Neural cell (in vitro differentiated cells): ENCODE results near the gene DYNLT5. TPM values are rescaled to one million over a fixed set of nuclear protein-coding genes. Genes with fewer than 3 reads are reported as not detected.
A peak's percentile ranks its signal among the peaks of the same experiment; 100 is the strongest.

Experiments used
- H2AFZ ChIP-seq: fragments of 200-600, 300-800 bp; sonication (generic), shearing (Covaris generic); 2 replicates; pipeline ENCODE4 v1.6.0; 2014; ENCODE audit warnings: low read depth, mild to moderate bottlenecking, antibody characterized with exemption, low read length, moderate library complexity
- H3F3A ChIP-seq: fragments of 200-600 bp; shearing (Covaris generic); 2 replicates; pipeline ENCODE4 v1.6.1; 2016; ENCODE audit warnings: mild to moderate bottlenecking, moderate library complexity, mixed read lengths, antibody characterized with exemption, low read length; ENCODE audit not compliant: insufficient read depth, poor library complexity, severe bottlenecking
- H3K27ac ChIP-seq: fragments of 200-600, 300-800 bp; sonication (generic), shearing (Covaris generic); 2 replicates; pipeline ENCODE4 v1.5.1; 2014; ENCODE audit warnings: mild to moderate bottlenecking, low read length, moderate library complexity
- H3K27me3 ChIP-seq: fragments of 300-800, 200-600 bp; sonication (generic), shearing (Covaris generic); 2 replicates; pipeline ENCODE4 v1.6.0; 2014; ENCODE audit warnings: mild to moderate bottlenecking, low read depth, low read length, moderate library complexity; ENCODE audit not compliant: insufficient read depth
- H3K36me3 ChIP-seq: fragments of 300-800, 200-600 bp; sonication (generic), shearing (Covaris generic); 2 replicates; pipeline ENCODE4 v1.5.1; 2014; ENCODE audit warnings: mild to moderate bottlenecking, antibody characterized with exemption, low read length, moderate library complexity; ENCODE audit not compliant: insufficient read depth
- H3K4me2 ChIP-seq: fragments of 300-800, 200-600 bp; sonication (generic), shearing (Covaris generic); 2 replicates; pipeline ENCODE4 v1.6.0; 2014; ENCODE audit warnings: mild to moderate bottlenecking, low read length
- H3K4me3 ChIP-seq: fragments of 300-800, 200-600 bp; sonication (generic), shearing (Covaris generic); 2 replicates; pipeline ENCODE4 v1.5.1; 2014; ENCODE audit warnings: mild to moderate bottlenecking, low read length, moderate library complexity
- H3K79me2 ChIP-seq: fragments of 200-600 bp; shearing (Covaris generic); replicated peaks from 2 replicates; pipeline ENCODE4 v1.6.0; 2014; ENCODE audit warnings: mild to moderate bottlenecking, low read length, moderate library complexity; ENCODE audit not compliant: insufficient read depth
- H3K9ac ChIP-seq: fragments of 300-800, 200-600 bp; sonication (generic), shearing (Covaris generic); 2 replicates; pipeline ENCODE4 v1.6.1; 2016; ENCODE audit warnings: mild to moderate bottlenecking, low read length, mixed read lengths
- H3K9me2 ChIP-seq: fragments of 200-600 bp; shearing (Covaris generic); 2 replicates; pipeline ENCODE4 v1.6.1; 2016; ENCODE audit warnings: mild to moderate bottlenecking, low read length, mixed read lengths; ENCODE audit not compliant: insufficient read depth
- H3K9me3 ChIP-seq: fragments of 200-600, 300-800 bp; sonication (generic), shearing (Covaris generic); 2 replicates; pipeline ENCODE4 v1.6.1; 2016; ENCODE audit warnings: mild to moderate bottlenecking, mixed run types, low read length, moderate library complexity, mixed read lengths
- H4K20me1 ChIP-seq: fragments of 200-600 bp; shearing (Covaris generic); 2 replicates; pipeline ENCODE4 v1.6.1; 2016; ENCODE audit warnings: mild to moderate bottlenecking, mixed run types; ENCODE audit not compliant: insufficient read depth
- EP300 ChIP-seq: fragments of 450-650 bp; conservative IDR thresholded peaks from 2 replicates; pipeline ENCODE4 v1.6.1; 2014; ENCODE audit warnings: antibody characterized with exemption, mild to moderate bottlenecking, moderate library complexity; ENCODE audit not compliant: poor library complexity, severe bottlenecking
- EZH2 ChIP-seq: fragments of 200-600, 300-800 bp; shearing (Covaris generic), sonication (generic); IDR thresholded peaks from 2 replicates; pipeline ENCODE4 v1.6.1; 2014; ENCODE audit warnings: antibody characterized with exemption, low read length, borderline replicate concordance, mild to moderate bottlenecking; ENCODE audit not compliant: insufficient read depth, poor library complexity, severe bottlenecking
- MXI1 ChIP-seq: fragments of 450-650 bp; conservative IDR thresholded peaks from 2 replicates; pipeline ENCODE4 v1.6.1; 2014; ENCODE audit warnings: antibody characterized with exemption, mild to moderate bottlenecking; ENCODE audit not compliant: poor library complexity, severe bottlenecking
- POLR2AphosphoS5 ChIP-seq: IDR thresholded peaks from 2 replicates; pipeline ENCODE4 v1.6.1; 2012
- RAD21 ChIP-seq: fragments of 450-650 bp; conservative IDR thresholded peaks from 2 replicates; pipeline ENCODE4 v1.6.1; 2014; ENCODE audit warnings: antibody characterized with exemption, mild to moderate bottlenecking, moderate library complexity
- SMC3 ChIP-seq: fragments of 450-650 bp; conservative IDR thresholded peaks from 2 replicates; pipeline ENCODE4 v1.6.1; 2014; ENCODE audit warnings: antibody characterized with exemption, mild to moderate bottlenecking, moderate library complexity; ENCODE audit not compliant: poor library complexity
- TAF1 ChIP-seq: IDR thresholded peaks from 2 replicates; pipeline ENCODE4 v1.6.1; 2012; ENCODE audit warnings: low read depth
- polyA plus RNA-seq: library from polyadenylated mRNA; depleted of rRNA; stranded (reverse); fragments of >200 nt; gene quantifications from 2 replicates; pipeline ENCODE4 v1.2.3, GENCODE V29; 2014
- TF ChIP-seq, protein P1 (sequence below): IDR thresholded peaks from 2 replicates; pipeline ENCODE4 v1.6.1; 2012; ENCODE audit warnings: borderline replicate concordance
- TF ChIP-seq, protein P2 (sequence below): fragments of 450-650 bp; IDR thresholded peaks from 2 replicates; pipeline ENCODE4 v1.5.1; 2014; ENCODE audit warnings: antibody characterized with exemption, mild to moderate bottlenecking, moderate library complexity; ENCODE audit not compliant: poor library complexity, severe bottlenecking

Gene DYNLT5
- polyA plus RNA-seq, 1 donor from 2014 or later: not detected

DNA sequence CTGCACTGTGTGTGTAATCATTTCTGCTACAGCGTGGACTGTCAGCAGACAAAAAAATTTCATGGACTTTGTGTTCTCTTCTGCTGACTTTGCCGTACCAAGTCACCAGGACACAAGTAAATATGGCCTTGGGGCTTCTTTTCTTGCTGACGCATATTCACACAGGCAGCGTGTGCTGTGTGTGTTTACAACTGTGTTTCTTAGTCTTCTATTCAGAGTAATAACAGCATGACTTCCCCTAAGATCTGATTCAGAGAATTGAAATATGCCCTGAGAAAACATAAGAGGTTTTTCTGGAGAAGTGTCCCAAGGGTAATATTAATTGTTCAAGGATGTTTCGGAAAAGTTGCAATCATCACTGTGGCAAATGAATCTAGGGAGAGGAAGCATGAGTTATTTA is 47.1 kb upstream of the DYNLT5 start:
- no peak overlapping the region for H3K27ac ChIP-seq
- TF ChIP-seq MXI1 (no peak), EP300 (no peak), TAF1 (no peak), SMC3 (no peak), EZH2 (no peak), RAD21 (no peak), POLR2AphosphoS5 (no peak)
- TF ChIP-seq, protein P1, sequence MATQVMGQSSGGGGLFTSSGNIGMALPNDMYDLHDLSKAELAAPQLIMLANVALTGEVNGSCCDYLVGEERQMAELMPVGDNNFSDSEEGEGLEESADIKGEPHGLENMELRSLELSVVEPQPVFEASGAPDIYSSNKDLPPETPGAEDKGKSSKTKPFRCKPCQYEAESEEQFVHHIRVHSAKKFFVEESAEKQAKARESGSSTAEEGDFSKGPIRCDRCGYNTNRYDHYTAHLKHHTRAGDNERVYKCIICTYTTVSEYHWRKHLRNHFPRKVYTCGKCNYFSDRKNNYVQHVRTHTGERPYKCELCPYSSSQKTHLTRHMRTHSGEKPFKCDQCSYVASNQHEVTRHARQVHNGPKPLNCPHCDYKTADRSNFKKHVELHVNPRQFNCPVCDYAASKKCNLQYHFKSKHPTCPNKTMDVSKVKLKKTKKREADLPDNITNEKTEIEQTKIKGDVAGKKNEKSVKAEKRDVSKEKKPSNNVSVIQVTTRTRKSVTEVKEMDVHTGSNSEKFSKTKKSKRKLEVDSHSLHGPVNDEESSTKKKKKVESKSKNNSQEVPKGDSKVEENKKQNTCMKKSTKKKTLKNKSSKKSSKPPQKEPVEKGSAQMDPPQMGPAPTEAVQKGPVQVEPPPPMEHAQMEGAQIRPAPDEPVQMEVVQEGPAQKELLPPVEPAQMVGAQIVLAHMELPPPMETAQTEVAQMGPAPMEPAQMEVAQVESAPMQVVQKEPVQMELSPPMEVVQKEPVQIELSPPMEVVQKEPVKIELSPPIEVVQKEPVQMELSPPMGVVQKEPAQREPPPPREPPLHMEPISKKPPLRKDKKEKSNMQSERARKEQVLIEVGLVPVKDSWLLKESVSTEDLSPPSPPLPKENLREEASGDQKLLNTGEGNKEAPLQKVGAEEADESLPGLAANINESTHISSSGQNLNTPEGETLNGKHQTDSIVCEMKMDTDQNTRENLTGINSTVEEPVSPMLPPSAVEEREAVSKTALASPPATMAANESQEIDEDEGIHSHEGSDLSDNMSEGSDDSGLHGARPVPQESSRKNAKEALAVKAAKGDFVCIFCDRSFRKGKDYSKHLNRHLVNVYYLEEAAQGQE: no peak
- TF ChIP-seq, protein P2, sequence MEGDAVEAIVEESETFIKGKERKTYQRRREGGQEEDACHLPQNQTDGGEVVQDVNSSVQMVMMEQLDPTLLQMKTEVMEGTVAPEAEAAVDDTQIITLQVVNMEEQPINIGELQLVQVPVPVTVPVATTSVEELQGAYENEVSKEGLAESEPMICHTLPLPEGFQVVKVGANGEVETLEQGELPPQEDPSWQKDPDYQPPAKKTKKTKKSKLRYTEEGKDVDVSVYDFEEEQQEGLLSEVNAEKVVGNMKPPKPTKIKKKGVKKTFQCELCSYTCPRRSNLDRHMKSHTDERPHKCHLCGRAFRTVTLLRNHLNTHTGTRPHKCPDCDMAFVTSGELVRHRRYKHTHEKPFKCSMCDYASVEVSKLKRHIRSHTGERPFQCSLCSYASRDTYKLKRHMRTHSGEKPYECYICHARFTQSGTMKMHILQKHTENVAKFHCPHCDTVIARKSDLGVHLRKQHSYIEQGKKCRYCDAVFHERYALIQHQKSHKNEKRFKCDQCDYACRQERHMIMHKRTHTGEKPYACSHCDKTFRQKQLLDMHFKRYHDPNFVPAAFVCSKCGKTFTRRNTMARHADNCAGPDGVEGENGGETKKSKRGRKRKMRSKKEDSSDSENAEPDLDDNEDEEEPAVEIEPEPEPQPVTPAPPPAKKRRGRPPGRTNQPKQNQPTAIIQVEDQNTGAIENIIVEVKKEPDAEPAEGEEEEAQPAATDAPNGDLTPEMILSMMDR: no peak

DNA sequence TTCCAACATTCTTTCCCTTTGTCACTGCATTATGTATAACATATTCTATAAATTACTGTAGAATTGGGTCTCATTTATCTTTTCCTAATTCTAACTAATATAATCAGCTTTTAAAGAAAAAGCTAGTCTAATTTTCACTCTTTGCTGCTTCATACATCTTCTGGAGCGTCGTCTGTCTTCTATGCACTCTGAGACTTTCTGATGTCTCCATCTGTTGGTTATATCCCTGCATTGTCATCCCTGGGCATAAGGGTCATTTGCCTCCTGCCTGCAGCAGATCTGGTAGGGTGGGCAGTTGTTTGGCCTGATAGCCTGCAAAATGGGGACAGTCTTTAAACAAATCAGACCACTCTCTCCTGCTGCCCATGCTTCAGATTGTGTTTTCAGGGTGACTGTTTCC is 40.8 kb upstream of the DYNLT5 start:
- Histone ChIP-seq H3K9me3 (no peaks in the 10 kb centered on the region), H3K9ac (no peak overlapping the region), H3K4me2 (no peak overlapping the region), H4K20me1 (no peaks in the 10 kb centered on the region), H3K36me3 (no peaks in the 10 kb centered on the region), H3K79me2 (no peaks in the 10 kb centered on the region), H3F3A (no peaks in the 10 kb centered on the region), H3K4me3 (no peak overlapping the region), H2AFZ (no peak overlapping the region), H3K27me3 (no peaks in the 10 kb centered on the region), H3K27ac (no peak overlapping the region), H3K9me2 (no peaks in the 10 kb centered on the region)
- TF ChIP-seq RAD21 (peak; percentile 9), EZH2 (no peak)

More for the DNA sequence above, 47.1 kb upstream of the DYNLT5 start:
- H3K79me2 ChIP-seq: no peaks in the 10 kb centered on the region
- no peaks in the 10 kb centered on the region for H3K9me2 ChIP-seq
- no peak overlapping the region for H3K4me3 ChIP-seq
- no peaks in the 10 kb centered on the region for H4K20me1 ChIP-seq
- peaks cover 5% of the 10 kb centered on the region for H3F3A ChIP-seq
- no peaks in the 10 kb centered on the region for H3K9me3 ChIP-seq
- no peaks in the 10 kb centered on the region for H3K36me3 ChIP-seq
- no peak overlapping the region for H3K4me2 ChIP-seq
- no peak overlapping the region for H2AFZ ChIP-seq
- no peaks in the 10 kb centered on the region for H3K27me3 ChIP-seq
- no peak overlapping the region for H3K9ac ChIP-seq

DNA sequence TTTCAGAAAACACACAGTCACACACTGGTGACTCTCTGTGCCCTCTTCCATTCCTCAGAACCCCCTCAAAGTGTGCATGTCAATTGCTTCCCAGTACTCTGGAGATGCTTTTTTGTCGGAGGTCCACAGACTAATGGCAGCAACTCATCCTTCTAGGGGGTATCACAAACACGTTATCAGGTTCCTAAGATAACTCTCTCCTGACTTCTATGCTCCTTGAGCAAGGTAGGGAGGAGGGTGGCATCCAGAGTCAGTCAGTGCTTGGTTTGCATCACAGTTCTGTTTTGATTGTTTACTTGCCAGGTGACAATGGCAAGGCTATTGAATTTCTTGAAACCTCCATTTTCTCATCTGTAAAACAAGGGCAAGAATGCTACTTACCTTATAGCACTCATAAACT is 39.4 kb upstream of the DYNLT5 start:
- H3F3A ChIP-seq: no peaks in the 10 kb centered on the region
- TF ChIP-seq, protein P2: no peak
- TF ChIP-seq TAF1 (no peak), EP300 (no peak), RAD21 (no peak), EZH2 (no peak), MXI1 (no peak), SMC3 (no peak), POLR2AphosphoS5 (no peak)
- TF ChIP-seq, protein P1: no peak
- no peaks in the 10 kb centered on the region for H3K27me3 ChIP-seq
- H3K36me3 ChIP-seq: no peaks in the 10 kb centered on the region
- no peak overlapping the region for H3K4me3 ChIP-seq
- no peaks in the 10 kb centered on the region for H3K9me3 ChIP-seq
- H3K9ac ChIP-seq: no peak overlapping the region
- H3K4me2 ChIP-seq: no peak overlapping the region
- H3K27ac ChIP-seq: no peak overlapping the region
- no peaks in the 10 kb centered on the region for H3K79me2 ChIP-seq
- H2AFZ ChIP-seq: no peak overlapping the region
- H3K9me2 ChIP-seq: no peaks in the 10 kb centered on the region
- H4K20me1 ChIP-seq: no peaks in the 10 kb centered on the region
